ENCODE results near the gene BABAM2.

The BABAM2 gene

GRCh38 chr2:27911458-27912210 lies 21.1 kb downstream of the BABAM2 start:
- no peak for DNase-seq (ENCODE audit: low spot score)

- no peak for DNase-seq (ENCODE audit: low spot score)
These were observed 22.0 kb downstream of the BABAM2 start for GRCh38 chr2:27912512-27912911.

- no peak for DNase-seq (ENCODE audit: low spot score)
These were observed 23.7 kb downstream of the BABAM2 start for GRCh38 chr2:27914041-27914804.

- no peak for DNase-seq (ENCODE audit: low spot score)
These were observed 24.3 kb downstream of the BABAM2 start for GRCh38 chr2:27914805-27915175.

- DNase-seq (ENCODE audit: low spot score), result no peak
These were observed 24.7 kb downstream of the BABAM2 start for GRCh38 chr2:27915191-27915590.

- no peak for DNase-seq (ENCODE audit: low spot score)
These were observed 25.3 kb downstream of the BABAM2 start for GRCh38 chr2:27915874-27916273.

- no peak for DNase-seq (ENCODE audit: low spot score)
These were observed 25.9 kb downstream of the BABAM2 start for GRCh38 chr2:27916293-27916995.

- DNase-seq (ENCODE audit: low spot score), result no peak
These were observed 29.8 kb downstream of the BABAM2 start for GRCh38 chr2:27920148-27920885.

GRCh38 chr2:27921424-27921823 lies 30.9 kb downstream of the BABAM2 start:
- DNase-seq (ENCODE audit: low spot score), result no peak

- no peak for DNase-seq (ENCODE audit: low spot score)
These were observed 31.5 kb downstream of the BABAM2 start for GRCh38 chr2:27921880-27922547.

- DNase-seq (ENCODE audit: low spot score), result no peak
These were observed 32.3 kb downstream of the BABAM2 start for GRCh38 chr2:27922842-27923241.

- no peak for DNase-seq (ENCODE audit: low spot score)
These were observed 35.4 kb downstream of the BABAM2 start for GRCh38 chr2:27925766-27926472.

GRCh38 chr2:27929916-27930486 lies 39.5 kb downstream of the BABAM2 start:
- DNase-seq (ENCODE audit: low spot score), result no peak

- DNase-seq (ENCODE audit: low spot score), result no peak
These were observed 40.9 kb downstream of the BABAM2 start for GRCh38 chr2:27931361-27931950.

- DNase-seq (ENCODE audit: low spot score), result no peak
These were observed 41.9 kb downstream of the BABAM2 start for GRCh38 chr2:27932396-27932795.

- no peak for DNase-seq (ENCODE audit: low spot score)
These were observed 44.5 kb downstream of the BABAM2 start for GRCh38 chr2:27935026-27935425.

GRCh38 chr2:27940090-27940671 lies 49.7 kb downstream of the BABAM2 start:
- DNase-seq (ENCODE audit: low spot score), result no peak

GRCh38 chr2:27940982-27941381 lies 50.5 kb downstream of the BABAM2 start:
- no peak for DNase-seq (ENCODE audit: low spot score)

- DNase-seq (ENCODE audit: low spot score), result no peak
These were observed 52.4 kb downstream of the BABAM2 start for GRCh38 chr2:27942612-27943547.
